Activated T-cell treated with anti-CD3 and anti-CD28 coated beads for 1 hour (primary cell): ENCODE data around the gene CAVIN1.
"Not testable (repeated sequence)": the region's sequence is repeated elsewhere in the genome, so short reads cannot be mapped to it uniquely, and the experiment has no call there.

ENCODE experiments used
- DNase-seq: peaks from one replicate; pipeline ENCODE4 v3.0.0-alpha.2; 2020; ENCODE audit warnings: low read depth

The CAVIN1 gene

DNA sequence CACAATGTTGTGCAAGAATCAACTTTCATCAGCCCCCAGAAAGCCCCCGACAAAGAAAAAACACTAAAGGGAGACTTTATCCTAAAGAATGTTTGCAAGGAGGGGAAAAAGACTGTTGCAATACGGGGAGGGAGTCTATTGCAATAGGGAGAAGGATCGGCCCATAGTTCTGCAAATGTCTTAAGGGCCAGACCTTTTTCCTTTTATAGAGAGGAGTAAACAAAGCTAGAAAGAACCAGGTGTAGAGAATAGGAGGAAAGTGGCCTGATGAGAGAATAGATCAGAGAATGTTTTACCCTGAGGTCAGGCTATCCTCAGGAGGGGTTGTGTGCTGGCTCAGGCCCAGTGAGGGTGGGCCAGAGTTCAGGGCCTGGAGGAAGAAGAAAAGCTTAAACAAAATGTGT is 8.7 kb upstream of the CAVIN1 start:
- no peak for DNase-seq

DNA sequence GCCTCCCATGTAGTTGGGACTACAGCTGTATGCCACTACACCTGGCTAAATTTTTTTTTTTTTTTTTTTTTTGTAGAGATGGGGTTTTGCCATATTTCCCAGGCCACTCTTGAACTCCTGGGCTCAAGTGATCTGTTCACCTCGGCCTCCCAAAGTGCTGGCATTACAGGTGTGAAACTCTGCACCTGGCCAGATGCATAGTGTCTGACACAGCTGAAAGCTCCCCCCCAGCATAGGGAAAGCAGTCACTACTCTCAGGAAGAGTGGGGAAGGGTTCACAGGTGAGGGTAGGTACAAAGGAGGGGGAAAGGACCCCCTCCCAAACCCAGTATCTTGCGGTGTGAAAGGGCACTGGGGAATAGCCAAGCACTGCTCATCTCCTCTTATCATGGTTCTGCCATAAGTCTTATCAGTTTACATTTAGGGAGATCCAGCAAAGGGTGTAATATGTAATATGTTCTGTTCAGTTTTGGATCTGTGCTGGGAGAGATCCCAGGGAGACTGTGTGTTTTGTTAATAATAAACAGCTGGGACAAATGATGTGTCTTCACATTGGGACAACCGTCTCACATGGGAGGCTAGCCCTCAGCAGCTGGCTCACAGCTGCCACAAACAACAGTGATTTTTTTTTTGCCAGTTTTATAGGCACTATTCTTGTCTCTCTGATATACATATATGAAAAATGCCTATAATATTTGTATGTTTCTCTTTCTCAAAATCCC is 6.8 kb upstream of the CAVIN1 start:
- no peak for DNase-seq

DNA sequence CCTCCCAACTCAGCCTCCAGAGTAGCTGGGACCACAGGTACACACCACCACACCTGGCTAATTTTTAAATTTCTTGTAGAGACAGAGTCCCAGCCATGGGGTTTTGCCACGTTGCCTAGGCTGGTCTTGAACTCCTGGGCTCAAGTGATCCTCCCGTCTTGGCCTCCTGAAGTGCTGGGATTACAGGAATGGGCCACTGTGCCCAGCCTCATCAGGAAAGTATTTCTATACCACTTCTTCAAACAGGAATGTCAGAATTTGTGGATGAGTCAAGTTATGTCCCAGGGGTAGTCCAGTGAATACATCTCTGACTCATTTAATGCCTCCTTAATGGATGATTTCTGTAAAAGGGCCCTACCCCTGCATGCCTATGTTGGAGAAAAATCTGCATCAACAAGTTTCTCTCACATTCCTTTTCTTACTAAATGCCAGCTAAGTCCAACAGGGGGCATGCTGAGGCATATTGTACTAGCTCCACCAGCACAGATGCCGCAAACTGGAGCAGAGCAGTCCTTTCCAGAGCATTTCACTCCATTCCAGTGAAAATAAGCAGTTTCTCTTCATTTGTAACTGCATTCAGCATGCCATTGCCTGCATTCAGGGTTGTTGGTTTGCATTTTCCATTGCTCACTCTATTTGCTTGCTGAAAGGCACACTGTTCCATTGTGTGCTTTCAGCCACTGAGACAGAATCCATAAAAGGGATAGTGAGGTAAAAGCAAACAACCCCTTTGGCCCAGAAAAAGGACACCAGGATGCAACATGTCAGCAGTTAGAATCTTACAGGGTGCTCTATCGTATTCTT is 5.3 kb upstream of the CAVIN1 start:
- peak; percentile 25 for DNase-seq

DNA sequence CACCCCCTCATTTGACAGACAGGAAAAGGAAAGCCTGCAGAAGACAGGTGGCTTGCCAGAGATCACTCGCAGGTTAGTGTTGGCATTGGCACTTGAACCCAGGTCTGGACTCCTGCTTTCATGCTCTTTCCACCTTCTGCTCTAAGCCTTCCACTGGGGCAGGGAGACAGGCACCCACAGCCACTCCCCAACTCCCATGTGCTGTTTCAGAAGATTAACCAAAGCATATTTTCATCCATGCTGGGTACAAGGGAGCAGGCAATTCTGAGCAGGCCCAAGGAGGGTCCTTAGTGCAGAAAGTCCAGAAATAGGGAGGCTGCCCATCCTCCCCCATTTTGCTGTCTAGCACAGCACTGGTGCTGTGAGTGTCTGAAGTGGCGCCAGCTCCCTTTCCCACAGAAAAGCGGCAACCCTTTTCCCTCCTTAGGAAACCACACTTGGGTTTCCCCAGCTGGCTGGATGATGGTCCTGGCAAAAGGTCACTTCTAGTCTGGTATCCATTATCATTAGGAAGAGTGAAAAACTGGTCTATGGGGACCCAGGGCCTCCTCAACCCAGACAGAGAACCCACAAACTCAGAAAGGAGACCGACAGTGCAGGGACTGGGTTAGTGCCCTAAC is 2.0 kb upstream of the CAVIN1 start:
- no peak for DNase-seq

DNA sequence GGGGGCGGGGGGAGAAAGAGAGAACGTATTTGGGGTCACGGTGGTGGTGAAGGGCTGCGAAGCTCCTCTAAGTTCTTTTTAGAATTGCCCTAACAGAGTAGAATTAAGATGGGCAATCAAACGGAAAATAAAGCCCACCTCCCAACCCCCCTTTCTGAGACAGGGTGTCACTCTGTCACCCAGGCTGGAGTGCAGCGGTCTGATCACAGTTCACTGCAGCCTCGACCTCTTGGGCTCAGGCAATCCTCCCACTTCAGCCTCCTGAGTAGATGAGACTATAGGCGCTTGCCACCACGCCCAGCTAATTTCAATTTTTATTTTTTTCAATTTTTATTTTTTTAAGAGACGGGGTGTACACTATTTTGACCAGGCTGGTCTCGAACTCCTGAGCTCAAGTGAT is 710 bp upstream of the CAVIN1 start:
- no peak for DNase-seq

DNA sequence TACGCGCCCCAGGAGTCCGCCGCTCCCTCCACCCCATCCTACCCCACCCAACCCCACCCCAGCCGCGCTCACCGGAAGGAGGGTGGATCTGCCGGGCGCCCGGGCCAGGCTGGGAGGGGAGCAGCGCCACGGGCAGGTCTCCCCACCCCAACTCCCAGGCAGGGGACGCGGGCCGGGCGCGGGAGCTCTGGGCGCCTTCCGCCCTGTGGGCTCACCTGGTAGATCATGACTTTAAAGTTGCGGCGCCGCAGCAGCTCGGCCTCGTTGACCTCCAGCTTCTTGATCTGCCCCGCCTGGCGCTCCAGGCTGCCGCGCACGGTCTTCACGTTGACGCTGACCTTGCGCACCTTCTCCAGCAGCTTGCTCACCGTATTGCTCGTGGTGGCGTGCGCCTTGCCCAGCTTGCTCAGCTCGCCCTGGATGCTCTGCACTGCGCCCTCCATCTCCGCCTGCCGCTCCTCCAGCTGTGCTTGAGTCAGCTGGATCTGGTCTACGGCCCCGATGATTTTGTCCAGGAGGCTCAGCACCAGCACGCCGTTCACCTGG is 571 bp downstream of the CAVIN1 start:
- no peak for DNase-seq

DNA sequence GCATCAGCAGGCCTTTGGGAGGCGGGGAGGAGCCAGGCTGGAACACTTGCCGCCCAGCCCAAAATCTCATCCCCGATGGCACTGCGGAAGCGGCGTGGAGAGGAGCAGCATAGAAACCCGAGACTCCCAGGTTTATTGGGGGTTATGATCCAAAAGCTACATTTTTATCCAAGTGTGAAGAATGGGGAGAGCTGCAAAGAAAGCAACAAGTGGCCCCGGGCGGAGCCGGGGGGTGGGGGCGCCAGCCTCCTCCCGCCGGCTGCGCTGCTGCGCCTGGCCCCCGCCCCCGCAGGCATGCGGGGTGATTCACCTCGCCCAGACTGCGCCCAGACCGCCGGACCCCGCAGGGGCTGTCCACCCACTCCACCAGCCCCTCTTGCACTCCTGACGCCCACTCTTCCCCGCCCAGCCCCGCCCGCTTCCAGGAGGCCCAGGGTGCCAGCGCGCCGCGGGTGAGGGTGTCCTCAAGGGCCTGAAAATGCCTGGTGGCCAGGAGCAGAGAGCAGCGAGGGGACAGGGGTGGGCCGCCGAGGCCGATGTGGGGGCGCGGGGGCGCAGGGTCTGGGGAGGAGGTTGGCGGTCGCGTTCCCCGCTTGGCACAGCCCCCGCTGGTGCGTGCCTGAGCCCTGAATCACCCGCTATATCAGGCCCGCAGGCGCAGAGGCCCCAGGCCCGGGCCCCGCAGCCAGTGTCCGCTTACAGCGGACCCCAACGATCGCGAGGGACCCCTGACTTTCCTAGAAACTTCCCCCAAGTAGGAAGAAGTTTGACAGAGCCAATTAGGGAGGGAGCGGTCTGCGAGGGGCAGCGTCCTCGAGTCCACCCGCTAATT is 1.3 kb downstream of the CAVIN1 start:
- no peak for DNase-seq

DNA sequence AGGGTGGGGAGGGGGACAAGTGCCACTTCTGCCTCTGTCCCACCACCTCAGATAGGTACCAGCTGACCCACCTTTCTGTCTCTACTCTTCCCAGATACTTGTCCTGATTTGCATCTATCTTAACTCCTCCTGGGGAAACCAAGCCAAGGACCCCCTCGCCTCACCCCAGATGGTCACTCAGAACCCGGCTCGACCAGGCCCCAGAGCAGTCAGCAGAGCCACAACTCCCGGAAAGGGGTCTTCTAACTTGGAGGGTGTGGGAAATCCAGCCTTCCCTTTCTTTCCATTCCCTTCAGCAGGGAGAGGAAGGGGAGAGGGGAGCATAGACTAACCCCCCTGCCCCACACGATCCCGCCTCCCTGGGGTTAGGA is 1.9 kb downstream of the CAVIN1 start:
- DNase-seq = no peak

DNA sequence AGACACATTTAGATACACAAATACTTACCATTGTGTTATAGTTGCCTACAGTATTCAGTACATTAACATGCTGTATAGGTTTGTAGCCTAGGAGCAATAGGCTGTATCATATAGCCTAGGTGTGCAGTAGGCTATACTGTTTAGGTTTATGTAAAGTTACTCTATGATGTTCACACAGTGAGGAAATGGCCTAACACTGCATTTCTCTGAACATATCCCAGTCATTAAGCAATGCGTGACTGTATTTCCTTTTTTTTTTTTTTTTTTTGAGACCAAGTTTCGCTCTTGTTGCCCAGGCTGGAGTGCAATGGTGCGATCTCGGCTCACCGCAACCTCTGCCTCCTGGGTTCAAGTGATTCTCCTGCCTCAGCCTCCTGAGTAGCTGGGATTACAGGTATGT is 5.1 kb downstream of the CAVIN1 start:
- not testable (repeated sequence) for DNase-seq

DNA sequence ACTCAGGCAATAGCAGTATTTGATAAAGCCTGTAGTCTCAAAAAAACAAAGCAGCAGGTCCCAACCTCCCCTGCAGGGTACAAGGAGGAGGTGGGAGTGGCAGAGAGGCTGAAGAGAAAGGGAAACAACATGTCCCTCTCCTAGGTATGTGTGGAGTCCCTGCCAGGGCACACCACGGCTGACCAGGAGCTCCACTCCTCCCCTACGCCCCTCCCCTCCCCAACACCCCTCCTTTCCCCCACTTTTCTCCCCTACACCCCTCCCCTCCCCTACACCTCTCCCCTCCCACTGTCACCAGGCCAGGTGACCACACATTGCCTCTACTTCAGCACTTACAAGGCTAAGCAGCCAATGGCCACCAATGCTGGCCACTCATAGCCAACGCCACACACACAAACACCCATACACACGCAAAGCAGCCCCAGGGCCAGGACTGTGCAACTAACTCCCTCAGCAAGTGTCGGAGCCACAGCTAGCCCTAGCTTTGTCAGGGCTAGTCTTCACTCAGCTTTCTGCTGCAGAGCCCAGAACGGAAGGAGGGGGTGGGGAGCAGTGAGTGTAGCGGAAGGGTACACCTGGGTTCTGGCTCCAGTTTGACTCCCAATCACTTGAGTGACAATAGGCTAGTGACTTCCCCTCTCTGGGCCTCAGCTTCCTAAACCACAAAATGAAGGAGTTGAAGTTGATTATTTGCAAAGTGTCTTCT is 8.2 kb downstream of the CAVIN1 start:
- DNase-seq = peak; percentile 38

DNA sequence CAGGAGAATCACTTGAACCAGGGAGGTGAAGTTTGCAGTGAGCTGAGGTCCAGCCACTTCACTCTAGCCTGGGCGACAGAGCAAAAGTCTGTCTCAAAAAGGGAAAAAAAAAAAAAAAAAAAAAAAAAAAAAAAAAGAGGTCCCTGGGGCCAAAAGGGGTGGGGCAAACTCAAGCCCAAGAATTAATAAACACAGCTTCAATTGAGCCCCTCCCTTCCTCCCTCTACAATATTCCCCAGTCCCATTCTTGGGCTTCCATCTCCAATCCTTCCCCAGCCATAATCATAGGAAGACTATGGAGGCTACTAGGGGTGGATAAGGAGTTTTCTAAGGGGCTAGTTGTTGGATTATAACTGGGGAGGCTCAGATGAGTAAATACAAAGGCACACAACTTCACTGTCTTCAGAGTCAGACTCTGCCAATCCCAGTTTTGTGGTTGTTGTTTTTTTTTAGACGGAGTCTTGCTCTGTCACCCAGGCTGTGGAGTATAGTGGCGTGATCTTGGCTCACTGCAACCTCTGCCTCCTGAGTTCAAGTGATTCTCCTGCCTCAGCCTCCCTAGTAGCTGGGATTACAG is 9.5 kb downstream of the CAVIN1 start:
- DNase-seq = no peak

DNA sequence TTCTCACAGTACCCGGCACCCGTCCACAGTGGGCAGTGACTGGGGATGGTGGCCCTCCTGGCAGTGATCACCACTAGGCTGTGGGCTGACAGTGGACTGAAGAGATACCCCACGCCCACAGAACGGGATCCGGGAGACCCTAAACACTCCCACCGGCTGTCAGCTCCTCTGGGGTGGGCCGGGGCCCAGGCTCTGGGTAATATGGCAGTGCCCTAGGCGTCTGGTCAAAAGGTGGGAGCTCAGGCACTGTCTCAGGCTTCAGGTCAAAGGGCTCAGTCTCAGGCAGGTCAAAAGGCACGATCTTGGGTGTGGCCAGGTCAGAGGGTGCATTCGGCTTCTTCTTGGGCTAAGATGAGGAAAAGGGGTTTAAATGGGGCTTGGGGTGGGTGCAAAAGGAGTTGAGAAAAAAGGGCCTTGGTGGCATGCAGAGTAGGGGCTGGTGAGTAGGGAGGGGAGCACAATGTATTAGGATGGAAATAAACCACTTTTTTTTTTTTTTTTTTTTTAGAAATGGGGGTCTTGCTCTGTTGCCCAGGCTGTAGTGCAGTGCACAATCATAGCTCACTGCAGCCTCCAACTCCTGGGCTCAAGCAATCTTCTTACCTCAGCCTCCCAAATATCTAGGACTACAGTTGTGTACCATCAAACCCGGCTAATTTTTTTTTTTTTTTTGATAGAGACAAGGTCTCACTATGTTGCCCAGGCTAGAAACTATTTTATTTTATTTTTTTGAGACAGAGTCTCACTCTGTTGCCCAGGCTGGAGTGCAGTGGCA is 11.0 kb downstream of the CAVIN1 start:
- no peak for DNase-seq

DNA sequence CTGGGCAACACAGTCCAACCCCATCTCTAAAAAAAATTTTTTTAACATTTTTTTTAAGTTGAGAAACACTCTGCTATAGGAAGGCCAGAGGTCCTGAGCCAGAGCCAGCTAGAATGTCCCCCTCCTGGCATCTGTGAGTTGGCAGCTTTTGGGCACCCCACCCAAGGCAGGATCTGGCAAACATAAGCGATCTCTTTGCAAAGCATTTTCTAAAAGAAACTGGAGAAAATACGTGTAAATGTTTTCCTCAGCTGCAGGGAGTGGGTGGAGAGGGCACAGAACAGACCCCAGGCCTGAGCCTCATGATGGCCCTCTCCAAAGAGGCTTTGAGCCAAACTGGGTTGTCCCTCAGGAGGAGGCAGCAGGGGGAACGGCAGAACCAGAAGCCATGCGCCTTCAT is 11.7 kb downstream of the CAVIN1 start:
- no peak for DNase-seq

DNA sequence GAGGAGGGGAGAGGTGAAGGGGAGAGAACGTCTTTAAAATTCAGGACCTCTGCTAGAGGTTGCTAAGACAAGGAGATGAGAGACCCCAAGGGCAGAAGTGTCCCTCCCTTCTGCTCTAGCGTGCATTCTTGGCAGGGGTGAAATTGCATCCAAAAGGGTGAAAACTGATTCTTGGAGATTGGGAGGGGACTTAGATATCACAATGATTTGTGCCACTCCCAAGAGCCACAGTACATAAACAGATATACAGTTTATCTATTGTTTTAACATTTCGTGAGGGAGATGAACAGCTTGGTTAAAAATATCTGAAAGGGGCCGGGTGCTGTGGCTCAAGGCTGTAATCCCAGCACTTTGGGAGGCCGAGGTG is 12.8 kb downstream of the CAVIN1 start:
- DNase-seq = no peak

DNA sequence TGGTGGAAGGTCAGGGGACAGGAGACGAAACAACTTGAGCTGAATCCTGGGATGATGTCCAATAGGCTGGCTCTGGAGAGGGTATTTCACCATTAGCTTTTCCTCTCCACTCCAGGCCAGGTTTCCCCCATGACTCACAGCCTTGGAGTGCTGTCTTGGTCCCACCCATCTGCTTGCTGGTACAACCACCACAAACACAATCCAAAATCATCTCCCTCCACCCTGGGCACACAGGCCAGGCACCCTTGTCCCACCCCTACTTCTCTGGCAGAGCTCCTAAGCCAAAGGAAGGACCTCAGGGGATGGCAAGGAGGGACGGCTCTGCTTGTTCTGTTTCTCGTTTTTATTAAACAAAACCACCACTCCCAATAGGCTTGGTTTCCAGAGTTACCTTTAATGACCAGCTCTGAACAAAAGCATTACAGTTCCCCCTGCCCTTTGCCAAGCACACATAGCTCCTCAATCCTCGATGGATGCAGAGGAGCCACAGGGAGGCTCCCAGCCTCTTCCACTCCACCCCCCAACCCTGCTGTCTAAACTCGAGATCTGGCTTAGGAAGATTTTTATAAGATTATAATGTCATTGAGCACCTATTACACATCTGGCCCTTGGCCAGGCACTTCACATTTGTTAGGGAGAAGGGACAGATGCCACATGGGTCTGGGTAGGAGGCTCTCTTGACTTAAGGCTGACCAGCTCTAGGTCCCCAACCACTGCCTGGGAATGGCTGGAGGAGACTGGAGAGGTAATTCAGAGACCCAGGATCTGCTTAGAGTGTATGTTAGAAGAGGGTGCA is 13.3 kb downstream of the CAVIN1 start:
- DNase-seq = no peak

DNA sequence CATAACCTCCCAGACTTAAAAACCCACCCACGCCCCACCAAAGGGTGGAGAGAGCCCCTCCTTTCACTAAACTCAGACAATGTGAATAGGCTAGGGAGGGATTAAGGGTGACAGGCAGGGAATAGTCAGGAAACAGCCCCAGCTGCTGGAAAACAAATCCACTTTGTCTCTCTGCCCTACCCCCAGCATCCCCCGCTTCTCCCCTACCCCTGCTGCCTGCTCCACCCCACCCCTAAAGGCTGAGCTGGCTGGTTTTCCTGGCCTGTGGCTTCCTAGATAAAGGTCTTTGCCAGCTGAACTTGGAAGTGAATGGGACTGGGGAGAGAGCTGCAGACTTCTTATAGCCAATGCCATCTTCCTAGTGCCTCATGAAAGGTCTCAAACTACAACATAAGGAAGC is 15.0 kb downstream of the CAVIN1 start:
- DNase-seq = no peak

DNA sequence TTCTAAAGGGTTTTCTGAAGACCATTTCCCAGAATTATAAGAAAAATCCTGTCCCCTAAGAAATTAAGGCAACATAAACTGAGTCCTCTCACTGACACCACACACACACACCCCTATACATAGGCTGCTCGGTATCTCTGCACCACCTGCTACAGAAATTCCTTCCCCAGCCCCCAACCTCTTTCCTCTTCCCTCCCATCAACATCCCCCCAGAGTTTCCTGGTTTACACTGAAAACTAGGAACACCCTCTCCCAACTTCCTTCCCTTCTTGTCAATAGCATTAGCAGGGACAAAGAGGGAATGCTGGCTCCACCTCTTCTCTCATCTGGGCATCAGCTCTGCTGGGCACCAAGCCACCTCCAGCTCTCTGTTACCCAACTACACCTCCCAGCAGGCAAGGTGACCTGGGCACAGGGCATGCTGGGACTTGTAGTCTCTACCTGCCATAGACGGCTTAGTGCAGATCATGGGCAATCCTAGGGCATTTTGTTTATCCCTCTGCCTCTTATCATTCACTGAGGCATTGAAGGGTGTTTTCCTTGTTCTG is 15.7 kb downstream of the CAVIN1 start:
- peak; percentile 44 for DNase-seq

DNA sequence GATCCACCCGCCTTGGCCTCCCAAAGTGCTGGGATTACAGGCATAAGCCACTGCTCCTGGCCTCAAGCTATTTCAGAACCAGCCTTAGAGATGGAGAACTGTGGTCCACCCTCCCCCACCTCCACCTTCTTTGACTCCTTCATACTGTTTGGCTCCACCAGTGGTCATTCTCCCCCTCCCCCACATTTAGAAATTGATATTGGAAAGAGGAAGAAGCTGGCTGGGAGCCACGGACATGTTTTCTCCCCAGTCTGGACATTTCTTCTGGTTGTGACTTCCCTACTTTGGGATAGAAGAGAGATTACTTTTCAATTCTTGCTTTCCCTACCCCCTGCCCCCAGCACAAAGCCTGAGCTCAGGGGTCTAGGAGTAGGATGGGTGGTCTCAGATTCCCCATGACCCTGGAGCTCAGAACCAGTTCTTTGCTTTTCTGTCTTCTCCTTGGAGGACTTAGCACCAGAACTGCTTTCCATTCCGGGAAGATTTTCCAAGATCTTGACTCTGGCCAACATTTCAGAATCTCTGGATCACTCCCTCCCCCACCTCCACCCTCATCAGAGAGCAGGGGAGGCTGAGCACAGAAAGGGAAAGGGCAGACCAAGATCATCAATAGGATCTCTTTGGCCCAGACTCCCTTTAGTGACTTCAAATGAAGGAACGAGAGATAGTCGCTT is 16.3 kb downstream of the CAVIN1 start:
- no peak for DNase-seq
